ENCODE data around the gene SLC7A1.

Gene SLC7A1

GRCh38 chr13:29508130-29508875 lies 87.2 kb downstream of the SLC7A1 start:
- DNase-seq = peak; percentile 82 to 83

- DNase-seq = no peak
Observed at GRCh38 chr13:29507356-29507755, 88.1 kb downstream of the SLC7A1 start.

- DNase-seq = no peak
Observed at GRCh38 chr13:29505950-29506349, 89.5 kb downstream of the SLC7A1 start.

GRCh38 chr13:29505511-29505910 lies 90.0 kb downstream of the SLC7A1 start:
- DNase-seq = no peak

GRCh38 chr13:29504691-29505090 lies 90.8 kb downstream of the SLC7A1 start:
- DNase-seq = no peak

GRCh38 chr13:29503041-29503837 lies 92.2 kb downstream of the SLC7A1 start:
- DNase-seq = peak in 1 of 2 experiments; percentile 48

GRCh38 chr13:29502391-29503008 lies 93.0 kb downstream of the SLC7A1 start:
- DNase-seq = no peak

- DNase-seq = no peak
Observed at GRCh38 chr13:29501674-29502073, 93.8 kb downstream of the SLC7A1 start.

GRCh38 chr13:29500386-29500785 lies 95.1 kb downstream of the SLC7A1 start:
- DNase-seq = no peak

GRCh38 chr13:29499506-29500165 lies 95.9 kb downstream of the SLC7A1 start:
- no peak for DNase-seq

GRCh38 chr13:29498426-29499040 lies 97.0 kb downstream of the SLC7A1 start:
- no peak for DNase-seq

- no peak for DNase-seq
Observed at GRCh38 chr13:29497137-29497654, 98.3 kb downstream of the SLC7A1 start.

GRCh38 chr13:29496241-29496712 lies 99.2 kb downstream of the SLC7A1 start:
- no peak for DNase-seq

GRCh38 chr13:29494520-29494919 lies 101.0 kb downstream of the SLC7A1 start:
- DNase-seq = no peak

GRCh38 chr13:29493796-29494195 lies 101.7 kb downstream of the SLC7A1 start:
- no peak for DNase-seq

GRCh38 chr13:29491248-29491647 lies 104.2 kb downstream of the SLC7A1 start:
- no peak for DNase-seq

GRCh38 chr13:29490561-29490885 lies 105.0 kb downstream of the SLC7A1 start:
- DNase-seq = no peak

GRCh38 chr13:29489650-29490560 lies 105.6 kb downstream of the SLC7A1 start:
- DNase-seq = no peak

- DNase-seq = no peak
Observed at GRCh38 chr13:29487466-29488454, 107.7 kb downstream of the SLC7A1 start.

GRCh38 chr13:29486551-29486950 lies 108.9 kb downstream of the SLC7A1 start:
- DNase-seq = no peak

Data from activated T-cell treated with anti-CD3 and anti-CD28 coated beads, Interleukin-2, amount 50 U/mL, for 48 hours (primary cell).